ENCODE results near the gene TLR9.

TLR9 gene

DNA sequence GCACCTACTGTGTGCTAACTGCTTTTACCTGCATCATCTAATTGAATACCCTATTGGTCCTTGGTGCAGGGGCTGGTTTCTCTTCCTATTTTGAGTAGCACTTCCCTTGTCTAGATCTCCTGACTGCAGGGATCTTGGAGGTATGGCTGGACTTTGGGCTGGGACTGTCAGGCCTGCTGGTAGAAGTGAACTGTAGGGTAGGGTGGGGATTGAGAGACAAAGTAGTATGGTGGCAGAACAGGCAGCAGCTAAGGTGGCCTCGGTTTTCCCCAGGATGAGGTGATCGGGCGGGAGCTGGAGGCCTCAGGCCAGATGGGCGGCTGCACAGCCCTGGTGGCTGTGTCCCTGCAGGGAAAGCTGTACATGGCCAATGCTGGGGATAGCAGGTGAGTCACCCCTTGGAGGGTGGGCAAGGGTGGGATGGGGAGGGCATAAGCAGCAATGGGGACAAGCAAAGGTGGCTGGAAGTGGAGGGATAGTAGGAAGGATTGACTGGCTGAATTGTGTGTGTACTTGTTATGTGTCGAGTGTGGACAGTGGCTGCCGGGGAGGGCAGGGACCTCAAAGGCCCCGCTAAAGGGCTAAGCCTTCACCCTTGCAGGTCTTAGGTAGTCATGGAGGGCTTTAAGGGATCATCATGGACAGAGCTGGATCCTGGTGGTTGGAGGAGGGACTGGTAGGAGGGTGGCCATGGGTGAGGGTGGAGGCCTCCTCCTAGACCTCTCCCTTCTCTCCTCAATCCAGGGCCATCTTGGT, 22.1 kb upstream of the TLR9 start:
- DNase-seq (ENCODE audit: low spot score), result no peak

DNA sequence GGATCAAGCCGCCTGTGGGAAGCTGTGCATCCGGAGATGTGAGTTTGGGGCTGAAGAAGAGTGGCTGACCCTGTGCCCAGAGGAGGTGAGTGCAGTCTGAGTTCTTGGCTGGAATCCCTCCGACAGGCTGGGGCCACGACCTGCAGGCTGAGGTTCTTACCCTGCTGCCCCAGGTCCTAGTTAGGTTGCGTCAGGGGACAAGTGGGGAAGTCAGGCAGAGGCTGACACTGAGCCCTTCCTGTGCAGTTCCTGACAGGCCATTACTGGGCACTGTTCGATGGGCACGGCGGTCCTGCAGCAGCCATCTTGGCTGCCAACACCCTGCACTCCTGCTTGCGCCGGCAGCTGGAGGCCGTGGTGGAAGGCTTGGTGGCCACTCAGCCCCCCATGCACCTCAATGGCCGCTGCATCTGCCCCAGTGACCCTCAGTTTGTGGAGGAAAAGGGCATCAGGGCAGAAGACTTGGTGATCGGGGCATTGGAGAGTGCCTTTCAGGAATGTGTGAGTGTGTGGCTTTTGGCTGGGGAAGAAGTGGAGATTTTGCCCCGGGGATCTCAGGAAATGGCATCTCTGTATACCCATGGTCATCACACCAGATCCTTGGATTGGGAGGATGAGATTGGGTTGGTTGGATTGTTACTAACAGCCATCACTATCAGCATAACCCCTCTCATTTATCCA, 21.4 kb upstream of the TLR9 start:
- no peak for DNase-seq (ENCODE audit: low spot score)

DNA sequence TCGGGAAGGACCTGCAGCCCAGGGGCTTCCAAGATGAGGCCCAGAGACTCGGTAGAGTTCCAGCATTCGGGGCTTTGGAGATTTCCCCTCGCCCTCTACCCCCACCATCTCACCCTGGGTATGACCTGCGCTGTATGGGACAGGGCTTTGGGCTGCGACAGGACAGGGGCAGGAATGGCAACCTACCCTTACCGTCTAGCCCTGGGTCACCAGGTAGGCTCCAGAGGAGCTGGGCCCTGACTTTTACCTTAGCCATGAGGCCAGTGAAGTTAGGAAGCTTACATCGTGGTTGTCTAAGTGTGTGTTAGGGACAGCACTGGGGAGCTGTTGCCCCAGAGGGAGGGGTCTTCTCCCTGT, 20.8 kb upstream of the TLR9 start:
- DNase-seq (ENCODE audit: low spot score), result no peak

DNA sequence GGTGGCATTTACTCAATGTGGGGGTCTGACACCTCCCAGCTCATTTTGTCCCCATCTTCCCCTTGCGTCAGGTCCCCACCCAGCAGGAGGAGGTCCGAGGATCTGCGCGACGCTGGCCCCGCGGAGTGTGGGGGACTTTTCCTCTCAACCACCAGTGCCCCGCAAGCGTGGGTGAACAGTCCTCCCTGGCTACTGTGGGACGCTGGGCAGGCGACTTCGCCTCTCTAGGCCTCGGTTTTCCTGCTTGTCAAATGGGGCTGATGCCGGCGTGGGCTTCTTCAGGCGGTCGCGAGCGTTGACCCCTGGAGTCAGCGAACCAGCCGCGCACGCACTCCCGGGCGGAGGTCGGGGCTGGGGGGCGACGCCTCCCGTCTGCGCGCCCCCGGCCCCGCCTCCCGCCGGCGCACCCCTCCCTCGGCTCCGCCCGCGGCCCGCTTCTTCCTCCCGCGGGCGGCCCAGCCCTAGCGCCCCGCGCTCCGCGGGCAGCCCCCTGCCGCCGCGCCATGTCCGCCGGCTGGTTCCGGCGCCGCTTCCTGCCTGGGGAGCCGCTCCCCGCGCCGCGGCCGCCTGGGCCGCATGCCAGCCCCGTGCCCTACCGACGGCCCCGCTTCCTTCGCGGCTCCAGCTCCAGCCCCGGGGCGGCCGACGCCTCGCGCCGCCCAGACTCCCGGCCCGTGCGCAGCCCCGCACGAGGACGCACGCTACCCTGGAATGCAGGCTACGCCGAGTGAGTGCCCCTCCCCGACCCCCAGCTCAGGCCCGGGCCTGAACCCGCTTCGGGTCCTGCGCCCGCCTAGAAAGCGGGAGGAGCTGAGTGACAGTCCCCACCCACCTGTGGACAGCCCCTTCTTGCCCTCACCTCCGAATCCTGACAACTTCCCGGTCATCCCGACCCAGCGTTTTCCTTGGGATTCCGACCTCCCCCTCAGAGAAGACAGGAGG, 20.1 kb upstream of the TLR9 start, which contains the start of gene PPM1M:
PPM1M (plus strand) TSS at position 438 of the 942 bp plus-strand sequence; CDS start at position 504, 66 bp downstream.
- DNase-seq (ENCODE audit: low spot score), result no peak

DNA sequence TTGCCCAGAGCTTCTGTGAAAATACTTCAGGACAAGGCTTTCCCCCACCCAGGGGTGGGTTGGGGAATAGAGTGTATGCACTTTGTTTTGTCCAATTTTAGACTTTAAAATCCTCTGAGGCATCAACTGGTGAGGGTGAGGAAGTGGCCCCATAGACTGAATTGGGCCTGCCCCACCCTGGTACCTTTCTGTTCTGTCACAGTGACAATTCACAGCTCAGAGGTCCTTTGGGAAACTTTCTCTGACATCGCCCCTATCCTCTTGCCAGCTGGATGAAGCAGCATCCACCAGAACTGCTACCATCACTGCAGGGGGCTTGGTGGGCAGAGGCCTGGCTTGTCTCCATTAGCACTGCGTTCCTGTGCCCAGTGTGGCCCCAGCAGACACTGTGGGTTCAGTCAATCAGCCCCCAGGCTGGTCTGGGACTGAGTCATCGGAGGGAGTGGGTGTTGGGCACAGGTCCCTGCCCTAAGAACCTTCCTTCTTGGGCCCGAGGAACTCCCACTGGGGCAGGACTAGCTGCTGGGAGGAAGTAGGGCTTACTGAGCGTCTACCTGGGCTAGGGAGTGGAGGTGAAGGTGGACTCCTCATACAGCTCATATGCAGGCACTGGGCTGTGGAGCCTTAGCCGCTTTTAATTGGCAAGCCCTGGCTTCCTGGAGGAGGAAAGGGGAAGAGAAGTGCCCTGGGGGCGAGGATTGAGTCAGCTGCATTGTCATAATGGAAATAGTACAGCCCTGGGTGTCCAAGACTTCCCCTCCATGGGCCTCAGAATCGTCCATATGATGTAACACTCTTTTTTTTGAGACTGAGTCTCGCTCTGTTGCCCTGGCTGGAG, 18.6 kb upstream of the TLR9 start:
- no peak for DNase-seq (ENCODE audit: low spot score)

DNA sequence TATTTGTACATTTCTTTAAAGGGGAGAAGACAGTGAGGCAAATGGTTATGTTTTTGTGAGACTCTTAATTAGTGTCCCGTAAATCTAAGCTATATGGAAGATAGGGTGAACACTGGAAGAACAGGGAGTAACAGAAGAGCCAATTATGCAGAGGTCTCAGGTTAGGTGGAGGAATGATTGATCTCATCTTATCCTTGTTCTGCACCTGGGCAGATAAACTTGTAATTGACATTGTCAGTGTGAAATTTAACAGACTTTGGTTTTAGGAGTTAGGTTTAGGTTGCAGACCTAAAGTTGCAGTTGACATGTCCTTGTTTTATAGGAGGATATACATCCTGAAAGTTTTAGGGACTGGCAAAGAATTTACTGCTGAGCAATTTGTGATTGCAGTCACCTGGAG, 16.6 kb upstream of the TLR9 start:
- no peak for DNase-seq (ENCODE audit: low spot score)

DNA sequence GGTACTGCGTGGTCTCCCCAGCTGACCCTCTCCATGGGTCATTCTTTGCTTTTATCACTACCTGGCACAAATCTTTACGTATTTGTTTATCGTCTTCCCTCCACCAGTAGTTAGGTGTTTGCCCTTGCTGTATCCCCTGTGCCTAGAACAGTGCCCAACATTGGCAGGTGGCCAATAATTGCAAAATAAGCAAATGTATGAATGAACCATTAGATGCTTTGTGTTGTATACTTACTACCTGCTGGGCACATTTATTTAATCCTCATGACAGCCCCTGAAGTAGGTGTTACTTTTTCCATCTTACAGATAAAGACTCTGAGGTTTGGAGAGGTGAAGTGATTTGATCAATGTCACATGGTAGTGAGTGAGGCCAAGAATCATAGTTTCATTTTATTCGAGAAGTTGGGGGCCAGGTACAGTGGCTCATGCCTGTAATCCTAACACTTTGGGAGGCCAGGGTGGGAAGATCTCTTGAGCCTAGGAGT, 15.5 kb upstream of the TLR9 start:
- DNase-seq (ENCODE audit: low spot score), result no peak

DNA sequence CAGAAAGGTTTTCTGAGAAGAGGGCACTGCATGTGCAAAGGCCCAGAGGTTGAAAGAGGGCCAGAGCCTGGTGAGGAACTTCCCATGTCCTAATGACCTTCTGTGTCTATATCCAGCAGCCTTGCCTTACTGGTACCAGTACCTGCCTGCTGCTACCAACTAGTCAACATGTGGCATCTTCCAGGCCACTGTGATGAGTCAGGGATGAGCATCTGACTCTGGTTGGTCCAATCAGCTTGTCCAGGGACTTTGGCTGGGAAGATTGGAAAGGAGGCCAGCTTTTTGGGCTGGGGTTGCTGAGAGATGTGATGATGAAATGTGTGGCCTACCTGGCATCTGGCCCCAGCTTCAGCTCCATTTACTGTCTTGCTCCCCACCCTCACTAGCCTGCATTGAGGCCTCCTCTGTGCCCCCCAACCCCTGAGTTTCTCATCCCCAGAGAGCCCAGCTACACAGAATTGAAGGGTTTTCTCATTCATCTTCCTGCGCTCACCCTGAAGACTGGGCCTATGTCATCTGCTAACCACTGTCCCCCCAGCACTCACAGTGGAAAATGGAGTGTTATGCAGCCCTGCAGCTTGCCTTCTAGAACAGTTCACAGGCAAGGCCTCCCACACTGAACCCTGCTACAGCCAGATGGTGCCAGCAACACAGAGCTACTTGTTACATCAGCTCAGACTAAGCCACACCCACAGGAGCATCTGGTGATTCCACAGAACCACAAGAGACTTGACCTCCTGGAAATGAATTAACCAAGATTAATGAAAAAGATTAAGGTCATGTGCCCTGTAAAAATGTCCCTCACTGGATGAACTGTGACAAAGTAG, 14.8 kb upstream of the TLR9 start:
- peak; percentile 75 for DNase-seq (ENCODE audit: low spot score)

DNA sequence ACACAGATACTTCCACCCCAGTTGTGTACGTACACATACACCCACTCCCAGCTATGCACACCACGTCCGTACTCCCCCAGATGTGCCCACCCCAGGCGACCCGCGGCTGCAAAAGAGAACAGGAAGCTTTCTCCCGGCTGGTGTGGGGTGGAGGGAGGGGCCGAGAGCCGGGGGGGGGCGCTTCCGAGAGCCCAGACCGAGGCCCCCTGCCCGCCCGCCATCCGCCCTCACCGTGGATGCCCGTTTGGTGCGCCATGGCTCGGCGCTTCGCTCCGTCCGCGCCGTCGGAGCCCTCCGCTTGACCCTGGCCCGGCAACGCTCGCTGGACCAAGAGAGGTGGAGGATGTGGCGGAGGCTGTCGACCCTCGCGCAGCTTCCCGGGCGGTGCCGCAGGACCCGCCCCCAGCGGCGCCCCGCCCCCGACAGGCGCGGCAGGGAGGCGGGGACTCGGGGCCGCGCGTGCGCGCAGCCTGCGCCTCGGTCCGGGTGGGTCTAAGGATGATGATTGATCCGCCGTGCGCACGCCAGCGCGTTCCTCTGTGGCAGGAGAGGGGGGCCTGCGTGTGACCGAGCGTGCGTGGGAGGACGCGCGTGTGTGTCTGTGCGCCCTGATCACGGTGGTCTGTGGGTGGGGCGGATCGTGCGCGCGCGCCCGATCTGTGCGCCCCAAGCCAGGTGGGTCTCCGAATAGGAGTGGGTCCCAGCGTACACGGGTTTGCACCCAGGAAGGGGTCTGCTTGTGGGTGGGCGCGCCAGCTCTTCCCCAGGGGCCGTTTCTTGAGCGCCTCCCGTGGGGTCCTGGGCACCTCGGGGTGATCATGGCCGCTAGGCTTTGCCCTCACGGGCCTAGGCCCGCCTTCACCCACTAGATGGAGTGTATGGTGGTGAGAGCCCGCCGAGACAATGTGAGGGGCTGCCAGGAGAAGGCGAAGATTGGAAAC, 13.6 kb upstream of the TLR9 start, which contains the start of gene TWF2:
TWF2 (minus strand) TSS at position 398 of the 941 bp plus-strand sequence; CDS start at position 256, 142 bp downstream.
- DNase-seq (ENCODE audit: low spot score), result peak; percentile 74

DNA sequence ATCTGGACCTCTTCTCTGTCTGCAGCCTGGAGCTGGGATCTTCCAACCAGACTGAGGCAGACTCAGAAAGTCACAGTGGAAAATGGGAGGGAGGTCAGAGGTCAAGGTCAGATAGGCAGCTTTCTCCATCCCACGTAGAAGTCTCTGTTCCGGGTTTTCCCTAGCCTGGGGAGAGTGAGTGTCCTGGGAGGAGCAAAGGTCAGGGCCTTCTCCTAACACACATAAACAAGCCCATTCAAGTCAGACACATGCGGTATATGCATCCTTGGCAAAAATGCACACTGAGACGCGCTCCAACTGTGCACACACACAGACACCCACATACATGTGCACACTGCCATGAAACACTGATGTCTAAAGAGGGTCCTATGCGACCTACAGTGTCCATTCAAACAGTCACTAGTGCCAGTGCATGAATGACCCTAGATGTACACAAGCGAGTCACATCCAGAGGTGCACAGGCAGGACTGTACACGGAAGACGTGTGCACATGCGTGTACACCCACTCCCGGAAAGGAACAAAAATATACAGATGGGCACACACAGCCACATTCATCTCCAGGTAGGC, 12.8 kb upstream of the TLR9 start:
- no peak for DNase-seq (ENCODE audit: low spot score)

DNA sequence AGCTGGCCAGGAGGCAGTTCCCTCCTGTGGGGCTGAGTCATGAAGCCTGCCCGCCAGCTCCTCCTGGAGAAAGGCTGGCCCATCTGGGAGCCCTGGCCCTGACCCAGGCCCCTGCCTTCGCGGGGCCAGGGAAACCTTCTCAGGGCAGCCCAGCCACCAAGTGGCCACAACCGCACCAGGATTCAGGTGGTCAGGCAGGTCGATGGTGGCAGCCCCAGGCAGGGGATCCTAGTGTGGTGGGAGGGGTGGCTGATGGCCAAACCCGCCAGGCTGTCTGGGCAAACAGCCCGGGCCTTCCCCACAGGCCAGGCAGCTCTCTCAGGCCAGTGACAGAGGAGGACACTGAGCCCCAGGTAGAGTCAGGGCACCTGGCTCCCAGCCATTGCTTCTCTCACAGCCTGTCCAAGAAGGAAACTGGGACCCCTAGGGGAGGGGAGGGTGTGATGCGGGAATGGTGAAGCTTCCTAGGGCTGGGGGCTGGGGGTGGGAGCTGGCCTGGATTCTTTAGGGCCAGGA, 12.3 kb upstream of the TLR9 start:
- DNase-seq (ENCODE audit: low spot score), result no peak

DNA sequence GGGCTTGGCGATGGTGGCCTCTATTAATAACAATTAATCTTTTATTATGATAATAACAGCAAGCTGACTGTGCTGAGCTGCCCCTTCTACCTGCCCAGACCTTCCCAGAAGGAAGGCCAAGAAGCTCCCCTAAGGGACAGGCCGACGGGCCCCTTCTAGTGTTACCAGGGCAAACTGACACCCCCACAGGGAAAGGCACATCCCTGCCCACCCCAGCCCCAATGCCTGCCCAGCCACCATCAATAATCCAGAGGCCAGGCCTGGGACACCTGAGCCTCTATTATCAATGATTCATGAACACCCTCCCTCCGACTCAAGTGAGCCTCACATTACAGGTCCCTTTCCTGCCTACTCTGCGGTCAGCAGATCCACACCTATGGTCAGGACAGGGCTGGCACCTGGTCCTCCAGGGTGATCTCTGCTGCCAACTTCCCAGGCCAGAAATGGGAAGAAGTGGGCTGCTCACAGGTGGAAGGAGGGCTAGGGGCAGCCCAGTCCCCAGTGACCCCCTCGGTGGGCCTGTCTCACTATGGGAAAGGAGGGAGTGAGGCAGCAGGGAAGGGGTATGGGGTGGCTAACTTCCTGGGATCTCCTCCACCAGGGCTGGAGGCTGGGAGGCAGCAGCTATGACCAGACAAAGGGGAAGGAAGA, 11.7 kb upstream of the TLR9 start:
- no peak for DNase-seq (ENCODE audit: low spot score)

DNA sequence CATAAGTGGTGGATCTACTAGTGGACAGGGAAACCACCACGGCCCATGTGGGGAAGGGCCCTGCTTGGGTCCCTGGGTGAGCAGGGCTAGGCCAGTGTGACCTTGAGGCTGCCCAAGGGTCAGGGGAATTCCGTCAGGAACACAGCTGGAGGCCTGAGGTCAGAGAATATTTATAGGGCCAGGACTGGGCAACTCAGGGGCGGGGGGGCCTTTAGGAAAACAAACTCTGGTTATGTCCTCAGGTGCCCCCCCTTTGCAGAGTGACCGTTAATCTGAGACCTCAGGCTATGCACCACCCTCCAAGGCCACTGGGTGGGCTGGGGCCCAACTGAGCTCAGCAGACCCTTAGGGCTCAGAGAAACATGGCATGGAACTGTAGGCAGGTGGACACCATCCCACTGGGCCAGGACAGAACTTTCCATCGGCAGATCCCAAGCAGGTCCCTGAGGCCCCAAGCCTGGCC, 11.0 kb upstream of the TLR9 start:
- no peak for DNase-seq (ENCODE audit: low spot score)

DNA sequence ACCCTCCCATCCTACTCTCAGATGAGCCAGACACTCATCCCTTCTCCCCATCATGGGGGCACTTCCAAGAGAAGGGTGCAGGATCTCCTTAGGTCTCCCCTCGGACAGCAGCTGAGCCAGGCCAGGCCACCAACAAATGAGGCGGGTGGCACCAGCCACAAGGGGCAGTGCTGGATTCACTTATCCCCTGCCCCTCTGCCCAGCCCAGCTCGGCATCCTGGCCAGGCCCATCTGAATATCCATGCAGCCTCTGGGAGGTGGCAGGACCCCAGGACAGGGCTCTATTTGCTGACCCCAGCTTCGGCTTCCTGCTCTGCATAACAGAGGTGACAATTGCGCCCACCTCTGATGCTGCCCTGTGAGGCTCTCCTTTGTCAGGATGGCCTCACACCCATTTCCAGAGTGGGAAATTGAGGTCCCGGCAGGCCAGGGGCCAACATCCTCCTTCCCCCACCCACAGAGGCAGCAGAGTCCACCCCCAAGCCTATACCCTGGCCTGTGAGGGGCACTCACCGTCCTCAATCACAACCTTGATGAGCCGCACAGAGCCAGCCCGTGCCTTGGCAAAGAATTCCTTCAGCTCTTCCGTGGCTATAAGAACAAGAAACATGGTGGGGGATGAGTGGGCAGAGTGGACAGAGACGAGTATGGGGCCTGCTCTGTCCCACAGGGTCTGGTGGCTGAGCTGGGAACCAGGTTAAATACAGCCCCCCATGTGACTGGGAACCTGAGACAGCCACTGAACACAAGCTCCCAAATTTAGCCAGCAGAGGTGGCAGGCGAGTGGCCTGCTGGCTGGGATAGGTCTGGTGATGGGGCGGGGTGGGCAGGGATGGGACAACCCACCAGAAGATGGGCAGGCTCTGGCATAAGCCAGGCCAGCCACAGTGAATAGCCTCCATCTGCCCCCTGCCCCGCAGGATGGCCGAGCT, 9.3 kb upstream of the TLR9 start:
- no peak for DNase-seq (ENCODE audit: low spot score)

DNA sequence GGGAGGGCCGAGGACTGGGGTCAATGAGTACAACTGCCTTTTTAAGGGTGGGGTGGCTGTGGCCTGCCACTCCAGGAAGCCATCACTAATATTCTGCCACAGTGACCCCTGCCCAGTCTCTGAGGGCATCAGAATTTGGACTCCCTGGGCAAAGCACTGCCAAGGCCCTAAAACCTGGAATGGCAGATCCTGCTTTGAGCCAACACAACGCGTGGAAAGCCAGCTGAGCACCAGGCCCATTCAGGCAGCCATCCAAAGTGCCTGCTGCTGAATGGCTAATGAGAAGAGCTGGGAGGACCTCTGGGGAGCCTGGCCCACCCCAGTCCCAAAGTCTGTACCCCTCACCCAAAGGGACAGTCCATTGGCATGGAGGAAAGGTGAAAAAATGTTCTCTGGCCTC, 8.5 kb upstream of the TLR9 start:
- DNase-seq (ENCODE audit: low spot score), result no peak

DNA sequence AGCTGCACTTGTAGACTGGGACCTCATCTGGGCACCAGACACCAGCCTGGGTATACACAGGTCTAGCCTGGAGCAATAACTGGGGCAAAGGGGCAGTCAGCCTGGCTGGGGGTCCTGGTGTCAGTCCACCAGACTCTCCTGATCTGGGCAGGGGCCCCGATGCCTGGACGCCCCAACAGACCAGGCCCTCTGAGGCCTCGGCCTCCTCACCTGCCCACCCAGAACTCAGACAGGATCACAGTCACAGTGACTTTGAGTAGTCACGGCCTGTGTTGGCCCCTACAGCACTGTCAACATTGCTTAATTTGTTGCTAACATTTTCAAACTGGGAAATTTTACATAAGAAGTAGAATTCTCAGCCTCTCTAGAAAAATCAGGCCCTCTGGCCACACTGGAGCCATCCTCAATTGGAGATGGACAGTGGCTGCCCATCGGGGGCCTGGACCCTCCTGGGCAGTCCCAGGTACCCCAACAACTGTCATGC, 7.7 kb upstream of the TLR9 start:
- DNase-seq (ENCODE audit: low spot score), result no peak

All from NAMALWA (cell line).